ENCODE results near the gene DKC1.

GRCh38 chrX:154719132-154719675 lies 43.5 kb upstream of the DKC1 start:
- TF ChIP-seq CTCF (IDR thresholded peaks at IDR 0.05) (no peak), POLR2A (IDR thresholded peaks at IDR 0.05) (no peak)
